ENCODE measurements around the gene FOXL2. TPM values are rescaled to one million over a fixed set of nuclear protein-coding genes. Genes with fewer than 3 reads are reported as not detected.

The FOXL2 gene
- total and polyA plus RNA-seq, 10 of the 15 experiments (the other 5 are each of a cell fraction or from before 2014, with no cell fraction given) = not detected

DNA sequence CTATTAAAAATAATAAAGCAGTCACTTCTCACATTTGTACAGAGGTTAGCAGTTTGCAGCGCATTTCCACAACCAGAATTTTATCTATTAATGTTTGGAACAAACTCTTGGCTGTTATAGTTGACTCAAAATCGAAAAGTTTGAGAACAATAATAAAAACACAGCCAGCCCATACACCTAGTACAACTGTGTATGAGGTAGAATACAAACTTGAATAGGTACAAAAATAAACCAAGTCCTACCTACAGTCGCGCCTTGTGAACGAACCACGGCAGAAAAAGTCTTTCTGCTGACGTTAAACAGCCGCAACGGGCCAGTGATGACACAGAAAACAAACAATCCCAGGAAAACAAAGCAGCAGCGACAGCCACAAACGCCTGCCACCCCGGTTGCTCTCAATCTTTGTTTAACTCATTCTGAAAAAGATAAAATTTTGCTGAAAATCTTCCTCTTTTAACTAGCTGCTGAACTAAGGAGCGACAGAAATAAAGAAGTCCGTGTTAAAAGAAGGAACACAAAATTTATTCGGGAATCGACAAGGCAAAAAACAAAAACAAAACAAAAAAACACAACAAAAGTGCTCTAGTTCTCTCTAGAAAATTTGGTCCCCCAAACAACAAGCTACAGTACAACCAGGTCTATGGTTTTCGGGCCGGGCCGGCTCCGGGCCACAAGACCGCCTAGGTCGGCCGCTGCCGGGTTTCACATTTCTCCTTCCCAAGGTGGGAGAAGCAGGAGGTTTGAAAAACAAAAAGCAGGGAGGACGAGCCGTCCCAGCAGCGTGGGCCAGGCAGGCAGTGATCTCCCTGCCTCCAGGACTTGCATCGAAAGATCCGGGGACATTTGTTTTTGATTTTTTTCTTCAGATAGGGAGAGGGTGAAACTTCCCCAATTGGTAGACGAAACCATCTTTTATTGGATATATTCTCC, 2.9 kb downstream of the FOXL2 start:
- H3K9me3 ChIP-seq (replicated peaks; ENCODE audit: control insufficient read depth, insufficient read depth, low read length) = no peaks in the 10 kb centered on the region; the same call in 2 of the 3 replicates
- intact Hi-C loops (cut with micrococcal nuclease; ENCODE audit: unreplicated experiment) = loop anchor here (5.0 to 10.0 kb wide), 2 partner anchors 151 to 258 kb away; no protein-coding TSS in a partner anchor
- FAIRE-seq = no peak
- ChIA-PET CTCF (interaction anchor here (0.6 to 1.7 kb wide), 3 partner anchors 8 to 373 kb away, joined by 3 to 5 read pairs (median 3); no protein-coding TSS in a partner anchor), POLR2A (no interaction called here), SMC1A (ENCODE audit: uncharacterized antibody, unreplicated experiment) (interaction anchor here (0.6 kb wide), 2 partner anchors 91 to 314 kb away, joined by 3 read pairs; no protein-coding TSS in a partner anchor), RAD21 (ENCODE audit: unreplicated experiment) (no interaction called here)
- H3K36me3 ChIP-seq (ENCODE audit: control insufficient read depth in 2 of 2, insufficient read depth in 2 of 2, low read length in 1 of 2) = no peaks in the 10 kb centered on the region
- WGBS (ENCODE audit: insufficient coverage, insufficient replicate concordance, low lambda C conversion rate, missing lambda C conversion rate) = 26% methylated on average over 30 of the region's 30 CpGs
- H3K27me3 ChIP-seq (replicated peaks in 1 of 2; ENCODE audit: control insufficient read depth in 2 of 2, insufficient read depth in 2 of 2, low read length in 1 of 2) = peaks cover 18 to 34% of the 10 kb centered on the region in 2 experiments
- H3K4me3 ChIP-seq = no peak overlapping the region
- no peak overlapping the region for H2AFZ ChIP-seq (ENCODE audit: control insufficient read depth, low read depth, low read length)
- in situ Hi-C loops (cut with MboI) = loop anchor here (25.0 kb wide), 1 partner anchor 1182 kb away; the partner anchor contains the start of gene SOX14
- H3K4me1 ChIP-seq (ENCODE audit: control insufficient read depth, insufficient read depth, low read length) = no peaks in the 10 kb centered on the region
- ATAC-seq = no peak
- H3K4me2 ChIP-seq (ENCODE audit: control insufficient read depth, insufficient read depth) = no peak overlapping the region
- no peak overlapping the region for H3K9ac ChIP-seq (ENCODE audit: control insufficient read depth, insufficient read depth, low read length)
- 0 out of 2 replicates have a peak, but pooled peaks cover 3% of the 10 kb centered on the region for H4K20me1 ChIP-seq (ENCODE audit: control insufficient read depth, insufficient read depth)
- TF ChIP-seq ZNF274 (IDR thresholded peaks at IDR 0.05; ENCODE audit: insufficient read depth, insufficient read length) (no peak), MTA2 (IDR thresholded peaks at IDR 0.05; ENCODE audit: low read depth) (no peak), CHD1 (IDR thresholded peaks at IDR 0.05; ENCODE audit: low read depth, low read length) (no peak), EZH2 (IDR thresholded peaks at IDR 0.05; ENCODE audit: borderline replicate concordance, control insufficient read depth, low read depth, low read length) (0 out of 2 replicates have a peak, but pooled peaks have one; percentile 88), TARDBP (IDR thresholded peaks at IDR 0.05; ENCODE audit: borderline replicate concordance) (no peak), BMI1 (IDR thresholded peaks at IDR 0.05; ENCODE audit: borderline replicate concordance) (peak; percentile 19; the same call in 1 of the 2 replicates), SUZ12 (IDR thresholded peaks at IDR 0.05; ENCODE audit: unreplicated experiment) (peak; percentile 88)
- TF ChIP-seq, protein P1, sequence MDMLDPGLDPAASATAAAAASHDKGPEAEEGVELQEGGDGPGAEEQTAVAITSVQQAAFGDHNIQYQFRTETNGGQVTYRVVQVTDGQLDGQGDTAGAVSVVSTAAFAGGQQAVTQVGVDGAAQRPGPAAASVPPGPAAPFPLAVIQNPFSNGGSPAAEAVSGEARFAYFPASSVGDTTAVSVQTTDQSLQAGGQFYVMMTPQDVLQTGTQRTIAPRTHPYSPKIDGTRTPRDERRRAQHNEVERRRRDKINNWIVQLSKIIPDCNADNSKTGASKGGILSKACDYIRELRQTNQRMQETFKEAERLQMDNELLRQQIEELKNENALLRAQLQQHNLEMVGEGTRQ (IDR thresholded peaks at IDR 0.05; ENCODE audit: borderline replicate concordance, low read depth, low read length) = no peak
- no peak for DNase-seq (ENCODE audit: low read depth, low spot score)
- BruUV-seq (replicated peaks) = no TSS peak
- no peaks in the 10 kb centered on the region for H3K79me2 ChIP-seq (ENCODE audit: control insufficient read depth, insufficient read depth, low read length)
- no peak overlapping the region for H3K27ac ChIP-seq (ENCODE audit: control insufficient read depth, insufficient read depth)
